Measurements from ENCODE around the gene EEF2KMT. TPM values are rescaled to one million over a fixed set of nuclear protein-coding genes. Genes with fewer than 3 reads are reported as not detected.
"Not testable (repeated sequence)": the region's sequence is repeated elsewhere in the genome, so short reads cannot be mapped to it uniquely, and the experiment has no call there.

The EEF2KMT gene
- total RNA-seq, 1 experiment from 2014 or later, result 24.4 TPM

GRCh38 chr16:5134739-5135452, 37.3 kb upstream of the EEF2KMT start:
- POLR2A ChIA-PET; H3K36me3 ChIP-seq (ENCODE audit: control insufficient read depth, insufficient read depth, low read length); ATAC-seq; BruUV-seq (replicated peaks); in situ Hi-C loops (cut with HindIII; ENCODE audit: low pct_unique_long_range_greater_than_20kb, low sequenced_read_pairs); H3K9me3 ChIP-seq (ENCODE audit: control insufficient read depth, insufficient read depth, low read depth, low read length); CTCF ChIA-PET; intact Hi-C loops (cut with micrococcal nuclease; ENCODE audit: unreplicated experiment); H3K27me3 ChIP-seq (ENCODE audit: control insufficient read depth, insufficient read depth, low read length); H3K4me1 ChIP-seq (ENCODE audit: control insufficient read depth, insufficient read depth, low read length); H3K4me3 ChIP-seq (ENCODE audit: low read depth in 2 of 2, low read length in 2 of 2); H3K27ac ChIP-seq (ENCODE audit: low read length); DNase-seq (ENCODE audit: low read depth, low spot score): not testable (repeated sequence)

DNA sequence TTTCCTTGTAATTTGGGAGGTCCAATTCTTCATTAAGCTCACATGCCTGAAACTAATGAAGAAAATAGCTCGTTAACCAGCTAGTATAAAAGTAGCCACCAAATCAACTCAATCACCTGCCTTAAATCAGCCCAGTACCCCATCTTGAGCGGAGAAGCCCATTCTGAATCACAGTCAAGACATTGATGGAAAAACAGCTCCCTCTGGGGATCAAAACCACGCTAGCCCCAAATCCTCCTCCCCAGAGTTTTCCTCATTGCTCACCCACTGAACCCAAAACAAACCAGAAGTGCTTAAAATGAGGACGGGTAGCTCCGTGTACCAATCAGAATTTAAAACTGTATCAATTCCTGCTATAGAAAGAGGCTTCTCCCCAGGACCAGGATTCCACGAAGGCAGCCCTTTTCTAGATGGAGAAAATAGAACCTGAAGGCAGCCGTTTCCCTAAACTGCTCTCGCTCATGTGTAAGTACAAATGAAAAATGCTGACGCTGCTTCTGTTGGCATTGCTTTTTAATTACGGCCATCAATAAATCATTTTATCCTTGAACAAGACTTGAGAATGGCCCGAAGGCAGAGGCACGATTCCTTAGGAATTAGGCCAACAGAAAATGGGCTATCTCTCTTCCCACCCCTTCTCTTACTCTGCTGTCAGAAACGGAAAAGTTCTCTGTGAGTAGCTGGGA, 35.5 kb upstream of the EEF2KMT start:
- ATAC-seq; H3K27me3 ChIP-seq (ENCODE audit: control insufficient read depth, insufficient read depth, low read length); H3K9me3 ChIP-seq (ENCODE audit: control insufficient read depth, insufficient read depth, low read depth, low read length); BruUV-seq (replicated peaks); DNase-seq (ENCODE audit: low read depth, low spot score); H3K4me1 ChIP-seq (ENCODE audit: control insufficient read depth, insufficient read depth, low read length); in situ Hi-C loops (cut with HindIII; ENCODE audit: low pct_unique_long_range_greater_than_20kb, low sequenced_read_pairs); H3K4me3 ChIP-seq (ENCODE audit: low read depth in 2 of 2, low read length in 2 of 2); H3K27ac ChIP-seq (ENCODE audit: low read length); intact Hi-C loops (cut with micrococcal nuclease; ENCODE audit: unreplicated experiment); H3K36me3 ChIP-seq (ENCODE audit: control insufficient read depth, insufficient read depth, low read length); CTCF ChIA-PET; POLR2A ChIA-PET: not testable (repeated sequence)

DNA sequence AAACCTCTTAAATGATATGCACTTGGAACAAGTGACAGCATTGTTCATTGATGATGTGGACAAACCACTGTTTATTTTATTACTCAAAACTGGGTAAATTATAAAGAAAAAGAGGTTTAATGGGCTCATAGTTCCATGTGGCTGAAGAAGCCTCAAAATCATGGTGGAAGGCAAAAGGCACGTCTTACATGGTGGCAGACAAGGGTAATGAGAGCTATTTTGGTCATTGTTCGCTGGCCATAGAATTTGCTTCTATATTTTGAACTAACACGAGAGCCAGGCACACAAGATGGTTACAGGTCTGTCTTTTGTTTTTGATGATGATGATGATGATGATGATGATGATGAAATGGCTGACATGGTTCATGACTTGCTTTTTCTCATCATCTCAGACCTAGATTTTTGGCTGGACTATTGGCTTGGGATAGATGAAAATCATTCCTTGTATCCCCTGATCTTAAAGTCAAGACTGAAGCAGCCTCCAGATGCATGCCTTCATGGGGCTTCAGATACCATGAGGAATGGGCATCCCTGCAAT, 33.9 kb upstream of the EEF2KMT start:
- H3K9me3 ChIP-seq (ENCODE audit: control insufficient read depth, insufficient read depth, low read depth, low read length); H3K27me3 ChIP-seq (ENCODE audit: control insufficient read depth, insufficient read depth, low read length); H3K4me1 ChIP-seq (ENCODE audit: control insufficient read depth, insufficient read depth, low read length); DNase-seq (ENCODE audit: low read depth, low spot score); H3K27ac ChIP-seq (ENCODE audit: low read length); H3K4me3 ChIP-seq (ENCODE audit: low read depth in 2 of 2, low read length in 2 of 2); in situ Hi-C loops (cut with HindIII; ENCODE audit: low pct_unique_long_range_greater_than_20kb, low sequenced_read_pairs); POLR2A ChIA-PET; CTCF ChIA-PET; BruUV-seq (replicated peaks); intact Hi-C loops (cut with micrococcal nuclease; ENCODE audit: unreplicated experiment); H3K36me3 ChIP-seq (ENCODE audit: control insufficient read depth, insufficient read depth, low read length); ATAC-seq: not testable (repeated sequence)

- DNase-seq (ENCODE audit: low read depth, low spot score); H3K36me3 ChIP-seq (ENCODE audit: control insufficient read depth, insufficient read depth, low read length); ATAC-seq; H3K27ac ChIP-seq (ENCODE audit: low read length); intact Hi-C loops (cut with micrococcal nuclease; ENCODE audit: unreplicated experiment); BruUV-seq (replicated peaks); H3K4me1 ChIP-seq (ENCODE audit: control insufficient read depth, insufficient read depth, low read length); in situ Hi-C loops (cut with HindIII; ENCODE audit: low pct_unique_long_range_greater_than_20kb, low sequenced_read_pairs); H3K9me3 ChIP-seq (ENCODE audit: control insufficient read depth, insufficient read depth, low read depth, low read length); CTCF ChIA-PET; H3K27me3 ChIP-seq (ENCODE audit: control insufficient read depth, insufficient read depth, low read length); POLR2A ChIA-PET; H3K4me3 ChIP-seq (ENCODE audit: low read depth in 2 of 2, low read length in 2 of 2): not testable (repeated sequence)
Measured at GRCh38 chr16:5117300-5118087, 19.9 kb upstream of the EEF2KMT start.

- intact Hi-C loops (cut with micrococcal nuclease; ENCODE audit: unreplicated experiment); in situ Hi-C loops (cut with HindIII; ENCODE audit: low pct_unique_long_range_greater_than_20kb, low sequenced_read_pairs); H3K4me3 ChIP-seq (ENCODE audit: low read depth in 2 of 2, low read length in 2 of 2); BruUV-seq (replicated peaks); H3K27me3 ChIP-seq (ENCODE audit: control insufficient read depth, insufficient read depth, low read length); H3K9me3 ChIP-seq (ENCODE audit: control insufficient read depth, insufficient read depth, low read depth, low read length); H3K27ac ChIP-seq (ENCODE audit: low read length); DNase-seq (ENCODE audit: low read depth, low spot score); H3K36me3 ChIP-seq (ENCODE audit: control insufficient read depth, insufficient read depth, low read length); POLR2A ChIA-PET; H3K4me1 ChIP-seq (ENCODE audit: control insufficient read depth, insufficient read depth, low read length); ATAC-seq; CTCF ChIA-PET: not testable (repeated sequence)
Measured at GRCh38 chr16:5116780-5117295, 19.2 kb upstream of the EEF2KMT start.

- intact Hi-C loops (cut with micrococcal nuclease; ENCODE audit: unreplicated experiment); DNase-seq (ENCODE audit: low read depth, low spot score); CTCF ChIA-PET; BruUV-seq (replicated peaks); in situ Hi-C loops (cut with HindIII; ENCODE audit: low pct_unique_long_range_greater_than_20kb, low sequenced_read_pairs); H3K27ac ChIP-seq (ENCODE audit: low read length); ATAC-seq; H3K4me3 ChIP-seq (ENCODE audit: low read depth in 2 of 2, low read length in 2 of 2); POLR2A ChIA-PET; H3K4me1 ChIP-seq (ENCODE audit: control insufficient read depth, insufficient read depth, low read length); H3K36me3 ChIP-seq (ENCODE audit: control insufficient read depth, insufficient read depth, low read length); H3K27me3 ChIP-seq (ENCODE audit: control insufficient read depth, insufficient read depth, low read length); H3K9me3 ChIP-seq (ENCODE audit: control insufficient read depth, insufficient read depth, low read depth, low read length): not testable (repeated sequence)
Measured at GRCh38 chr16:5110933-5111332, 13.3 kb upstream of the EEF2KMT start.

Data from Panc1 (cell line).